Kidney capillary endothelial cell (primary cell): Measurements from ENCODE around the gene TRPM6.
"Not testable (repeated sequence)": the region's sequence is repeated elsewhere in the genome, so short reads cannot be mapped to it uniquely, and the experiment has no call there.

ENCODE experiments used
- DNase-seq: peaks from one replicate; pipeline ENCODE4 v3.0.0-alpha.2; 2018; ENCODE audit warnings: low spot score

The TRPM6 gene

GRCh38 chr9:74887041-74887980 lies at the start of gene TRPM6:
TRPM6 (minus strand) TSS chr9:74887921; CDS start chr9:74887856, 65 bp downstream.
- peak; percentile 51 for DNase-seq

DNA sequence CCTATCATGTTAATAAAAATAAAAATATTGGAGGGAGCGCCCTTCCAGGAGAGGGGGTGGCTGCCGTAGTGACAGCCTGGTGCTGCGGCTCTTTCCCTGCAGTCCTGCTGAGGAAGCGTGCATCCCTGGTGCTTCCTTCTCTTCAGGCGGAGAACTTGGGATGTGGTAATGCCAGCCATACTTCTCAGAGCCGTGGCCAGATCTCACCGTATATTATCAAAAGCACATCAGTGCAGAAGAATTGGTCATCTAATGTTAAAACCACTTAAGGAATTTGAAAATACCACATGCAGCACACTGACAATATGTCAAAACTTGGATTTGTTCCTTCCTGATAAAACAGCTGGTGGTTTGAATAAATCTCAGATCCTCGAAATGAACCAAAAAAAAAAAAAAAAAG lies 47.3 kb upstream of the TRPM6 start:
- no peak for DNase-seq

- no peak for DNase-seq
Measured at GRCh38 chr9:74921737-74922136, 34.0 kb upstream of the TRPM6 start.

DNA sequence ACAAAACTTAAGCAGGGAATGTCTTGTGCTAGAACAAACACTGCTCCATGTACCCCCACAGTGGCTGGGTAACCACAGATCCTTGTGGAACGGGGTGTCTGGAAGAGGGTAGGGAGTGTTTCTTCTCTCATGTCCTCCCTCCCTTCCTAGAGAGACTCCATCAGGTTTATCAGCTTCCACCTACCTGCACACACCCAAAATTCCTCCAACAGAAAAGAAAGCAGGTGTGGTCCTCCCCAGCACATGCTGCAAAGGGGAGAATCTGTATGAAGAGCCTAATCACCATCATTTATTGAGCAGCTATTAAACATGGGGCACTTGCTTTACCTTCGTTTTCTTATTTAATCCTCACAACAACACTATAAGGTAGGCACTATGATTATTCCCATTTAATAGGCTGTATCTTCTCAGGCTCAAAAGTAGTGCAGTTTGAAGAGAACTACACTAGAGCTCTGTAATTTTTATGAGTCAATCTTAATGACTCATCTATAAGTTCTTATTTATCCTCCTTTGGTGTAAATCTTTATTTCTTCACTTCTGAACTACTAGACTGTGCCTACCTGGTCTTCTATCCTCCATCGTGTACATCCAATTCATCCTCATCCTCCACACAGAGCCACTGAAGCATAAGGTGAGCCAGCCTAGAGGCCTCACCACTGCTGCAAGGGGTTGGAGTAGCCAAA lies 33.4 kb upstream of the TRPM6 start:
- no peak for DNase-seq

DNA sequence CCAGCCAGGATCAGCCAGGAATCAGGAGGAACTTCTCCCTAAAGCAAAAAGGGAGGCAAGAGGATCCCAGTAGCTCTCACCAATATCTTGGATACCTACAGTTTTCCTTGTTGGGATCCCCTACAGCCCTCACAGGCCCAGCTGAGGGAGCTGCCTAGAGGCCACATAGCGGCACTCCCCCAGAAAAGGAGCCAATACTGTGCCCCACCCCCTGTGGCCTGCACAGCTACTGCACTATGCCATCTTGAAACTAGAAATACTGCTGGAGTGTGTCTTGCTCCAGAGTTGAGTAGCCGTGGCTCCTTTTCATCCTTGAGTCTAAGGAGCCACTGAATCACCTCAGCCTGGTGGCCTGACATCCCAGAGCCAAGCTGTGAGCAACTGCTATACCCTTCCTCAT lies 22.3 kb upstream of the TRPM6 start:
- no peak for DNase-seq

DNA sequence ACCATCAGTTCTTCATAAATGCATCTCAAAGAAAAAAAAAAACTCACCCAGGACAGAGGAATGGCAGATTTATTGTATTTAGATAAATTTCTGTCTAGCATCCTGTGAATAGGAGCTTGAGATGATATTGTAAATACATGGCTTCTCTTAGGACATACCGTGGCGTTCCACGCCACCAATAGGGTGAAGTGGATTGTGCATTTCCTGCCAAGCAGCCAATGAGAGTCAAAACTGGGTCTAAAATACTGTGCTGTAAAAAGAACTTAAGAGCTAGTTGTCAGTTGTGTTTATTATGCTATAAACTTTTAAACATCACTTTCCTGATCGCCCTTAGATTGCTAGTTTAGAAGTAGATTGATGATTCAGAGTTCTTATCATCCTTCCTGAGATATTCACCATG lies 20.9 kb upstream of the TRPM6 start:
- no peak for DNase-seq

DNA sequence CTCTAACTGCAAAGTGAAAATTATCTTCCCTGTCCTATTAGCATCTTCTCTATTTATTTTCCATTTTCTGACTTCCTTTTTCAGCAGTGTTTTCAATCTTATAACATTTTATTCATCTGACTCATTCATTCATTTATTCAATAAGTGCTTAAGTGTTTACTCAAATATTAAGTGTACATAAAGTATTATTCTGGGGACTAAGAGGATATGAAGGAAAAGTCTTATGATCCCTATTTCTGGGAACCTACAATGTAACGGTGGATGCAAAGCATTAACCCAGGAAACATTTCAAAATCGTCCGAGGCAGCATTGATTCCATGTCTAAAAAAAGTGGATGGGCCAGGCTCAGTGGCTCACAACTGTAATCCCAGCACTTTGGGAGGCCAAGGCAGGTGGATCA lies 19.4 kb upstream of the TRPM6 start:
- no peak for DNase-seq

- no peak for DNase-seq
Measured at GRCh38 chr9:74901001-74901400, 13.3 kb upstream of the TRPM6 start.

DNA sequence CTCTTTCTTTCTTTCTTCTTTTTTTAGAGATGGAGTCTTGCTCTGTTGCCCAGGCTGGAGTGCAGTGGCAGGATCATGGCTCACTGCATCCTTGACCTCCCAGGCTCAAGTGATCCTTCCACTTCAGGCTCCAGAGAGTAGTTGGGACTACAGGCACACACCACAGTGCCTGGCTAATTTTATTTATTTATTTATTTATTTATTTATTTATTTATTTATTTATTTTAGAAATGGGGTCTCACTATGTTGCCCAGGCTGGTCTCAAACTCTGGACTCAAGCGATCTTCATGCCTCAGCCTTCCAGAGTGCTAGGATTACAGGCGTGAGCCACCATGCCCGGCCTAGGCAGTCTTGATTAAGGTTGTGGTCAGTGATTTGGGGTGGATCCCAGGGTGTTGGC lies 728 bp upstream of the TRPM6 start:
- not testable (repeated sequence) for DNase-seq

DNA sequence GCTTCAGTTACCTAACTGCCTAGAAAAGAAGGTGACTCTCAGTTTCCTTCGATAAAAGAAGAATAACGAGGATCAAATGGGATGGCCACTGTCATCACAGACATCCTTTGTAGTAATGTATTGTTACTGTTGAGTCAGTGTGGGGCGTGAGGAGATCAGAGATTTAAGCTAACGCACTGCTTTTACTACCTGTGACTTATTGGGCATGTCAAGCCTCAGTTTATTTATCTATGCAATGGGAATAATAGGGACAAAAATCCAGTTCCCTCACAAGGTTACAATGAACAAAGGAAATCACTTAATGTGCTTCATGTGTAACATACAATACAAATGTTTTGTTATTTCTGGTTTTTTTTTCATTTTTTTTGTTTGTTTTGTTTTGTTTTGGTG lies 255 bp upstream of the TRPM6 start:
- no peak for DNase-seq

DNA sequence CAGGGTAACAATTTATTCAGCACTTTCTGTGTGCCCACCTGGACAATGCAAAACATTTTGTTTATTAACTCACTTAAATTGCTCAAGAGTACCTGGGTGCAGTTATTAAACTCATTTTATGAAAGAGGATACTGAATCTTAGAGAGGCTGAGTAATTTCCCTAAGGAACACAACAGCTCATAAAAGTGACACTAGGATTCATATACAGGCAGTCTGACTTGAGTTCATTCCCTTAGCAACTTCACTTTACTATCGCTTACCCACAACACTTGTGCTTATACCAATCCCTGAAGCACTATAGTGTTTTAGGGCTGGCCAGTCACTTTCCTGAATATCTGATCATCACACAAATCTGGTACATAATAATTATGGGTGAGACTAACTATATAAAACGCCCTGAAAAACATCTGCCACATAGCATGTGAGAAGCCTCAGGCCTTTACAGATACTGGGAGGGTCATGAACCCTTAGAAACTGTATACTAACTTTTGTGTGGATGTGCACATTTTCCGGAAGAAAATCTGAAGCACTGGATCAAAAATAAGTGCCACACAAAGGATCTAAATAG lies 11.3 kb downstream of the TRPM6 start:
- DNase-seq: no peak

- DNase-seq: no peak
Measured at GRCh38 chr9:74875656-74876055, 12.1 kb downstream of the TRPM6 start.

DNA sequence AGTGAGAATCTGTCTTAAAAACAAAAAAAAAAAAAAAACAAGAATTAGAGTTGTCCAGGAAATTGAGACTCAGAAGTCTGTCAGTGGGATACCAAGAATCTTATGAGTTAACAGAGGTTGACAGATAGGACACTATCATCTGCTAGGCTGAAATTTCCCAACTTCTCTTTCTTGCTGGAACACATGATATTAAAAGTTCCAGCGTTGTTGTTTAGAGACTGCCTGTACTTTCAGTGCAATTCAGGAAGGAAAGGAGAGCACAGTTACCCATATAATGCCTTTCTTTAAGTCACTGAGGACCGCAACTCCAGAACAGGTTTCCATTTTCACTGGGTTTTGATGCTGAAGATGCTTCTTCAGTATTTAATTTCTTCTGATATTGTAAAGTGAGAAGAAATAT lies 13.5 kb downstream of the TRPM6 start:
- DNase-seq: no peak

GRCh38 chr9:74872619-74873233 lies 15.0 kb downstream of the TRPM6 start:
- no peak for DNase-seq

- DNase-seq: no peak
Measured at GRCh38 chr9:74867483-74867882, 20.2 kb downstream of the TRPM6 start.

GRCh38 chr9:74865177-74865576 lies 22.5 kb downstream of the TRPM6 start:
- DNase-seq: no peak

DNA sequence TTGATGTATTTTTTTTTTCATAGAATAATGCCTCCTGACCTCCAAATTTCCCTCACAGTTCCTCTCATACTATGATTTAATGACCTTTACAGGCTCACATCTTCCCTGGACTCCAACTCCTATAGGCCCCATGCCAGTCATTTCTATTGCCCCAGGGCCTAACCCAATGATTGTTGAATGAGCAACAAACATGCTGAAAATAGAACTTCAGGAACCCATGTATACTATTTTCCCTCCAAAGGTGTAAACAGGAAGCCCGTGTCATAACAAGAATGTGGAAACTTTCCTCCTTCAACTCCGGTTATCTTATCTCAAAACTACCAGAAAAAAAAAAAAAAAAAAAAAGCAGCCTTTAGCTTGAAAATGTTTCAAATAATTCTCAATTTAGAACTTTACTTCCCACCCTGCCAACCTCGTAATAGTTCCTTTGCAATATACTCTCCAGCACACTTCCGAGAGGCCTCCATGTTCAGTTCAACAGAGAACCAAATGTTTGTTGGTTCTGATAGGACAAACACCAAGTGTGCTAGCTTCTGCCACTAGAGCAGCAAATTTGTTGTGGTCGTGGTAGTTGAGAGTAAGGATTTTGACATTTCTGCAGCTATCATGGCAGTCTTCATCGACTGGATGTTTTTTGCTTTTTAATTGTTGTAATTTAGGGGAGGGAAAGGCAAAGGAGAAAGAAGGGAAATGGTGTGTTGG lies 25.8 kb downstream of the TRPM6 start:
- no peak for DNase-seq

DNA sequence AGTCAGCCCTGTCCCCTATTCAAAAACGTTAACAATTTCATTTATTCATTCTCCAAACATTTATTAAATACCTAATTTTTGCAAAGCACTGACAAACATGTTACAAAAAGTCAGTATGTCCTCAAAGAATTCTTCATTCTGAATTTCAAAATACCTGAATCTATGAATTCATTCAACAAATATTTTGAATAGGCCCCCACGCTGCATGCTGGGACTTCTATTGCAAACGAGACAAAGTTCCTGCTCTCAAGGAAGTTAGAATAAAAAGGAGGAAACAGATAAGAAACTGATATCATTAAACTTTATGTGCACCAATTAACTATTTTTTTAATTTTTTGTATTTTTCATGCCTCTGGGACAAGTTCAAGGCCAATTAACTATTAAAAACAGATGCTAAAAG lies 26.6 kb downstream of the TRPM6 start:
- DNase-seq: no peak

DNA sequence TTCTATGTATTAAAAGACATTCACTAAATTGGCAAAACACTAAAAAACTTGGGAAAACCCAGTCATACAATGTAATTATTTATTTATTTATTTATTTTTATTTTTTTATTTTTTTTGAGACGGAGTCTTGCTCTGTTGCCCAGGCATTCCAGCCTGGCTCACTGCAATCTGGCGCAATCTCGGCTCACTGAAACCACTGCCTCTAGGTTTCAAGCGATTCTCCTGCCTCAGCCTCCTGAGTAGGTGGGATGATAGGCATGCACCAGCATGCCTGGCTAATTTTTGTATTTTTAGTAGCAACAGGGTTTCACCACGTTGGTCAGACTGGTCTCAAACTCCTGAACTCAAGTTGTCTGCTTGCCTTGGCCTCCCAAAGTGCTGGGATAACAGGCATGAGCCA lies 27.5 kb downstream of the TRPM6 start:
- not testable (repeated sequence) for DNase-seq

DNA sequence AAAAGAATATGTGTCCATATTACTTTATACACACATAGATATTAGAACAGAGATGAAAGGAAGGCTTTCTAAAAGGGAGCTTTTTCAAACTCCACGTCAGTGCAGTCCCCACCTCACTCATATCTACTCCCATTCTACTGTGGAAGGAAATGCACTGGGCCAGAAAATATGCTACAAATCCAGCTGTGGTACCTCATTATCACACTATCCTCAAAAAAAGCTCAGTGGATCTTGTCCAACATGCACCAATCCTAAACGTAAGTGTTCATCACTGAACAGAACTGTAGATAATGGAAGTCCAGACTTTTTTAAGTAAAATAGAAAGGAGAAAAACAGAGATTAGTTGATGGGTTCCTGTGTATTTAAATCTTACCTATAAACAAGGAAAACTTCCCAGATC lies 27.9 kb downstream of the TRPM6 start:
- DNase-seq: no peak

- no peak for DNase-seq
Measured at GRCh38 chr9:74858751-74859414, 28.8 kb downstream of the TRPM6 start.
